GM20000 (cell line): Measurements from ENCODE around the gene NASP.

Experiments used
- DNase-seq: peaks from one replicate; pipeline ENCODE4 v3.0.0; 2012; ENCODE audit warnings: low spot score
- CTCF ChIP-seq: IDR thresholded peaks from 2 replicates; pipeline ENCODE4 v1.5.1; 2012; ENCODE audit warnings: mild to moderate bottlenecking, control low read depth; ENCODE audit errors: extremely low read depth, missing control alignments

NASP gene

GRCh38 chr1:45544530-45544929 is 39.3 kb upstream of the NASP start:
- TF ChIP-seq CTCF, result no peak
- no peak for DNase-seq

GRCh38 chr1:45545019-45545493 is 38.8 kb upstream of the NASP start:
- peak; percentile 46 for DNase-seq
- TF ChIP-seq CTCF, result no peak

GRCh38 chr1:45545553-45546310 is 38.1 kb upstream of the NASP start:
- no peak for DNase-seq
- TF ChIP-seq CTCF, result no peak

- no peak for TF ChIP-seq CTCF
- peak; percentile 86 for DNase-seq
Measured at GRCh38 chr1:45550401-45551351, 33.2 kb upstream of the NASP start, which contains the start of gene AKR1A1. AKR1A1 (plus strand) TSS chr1:45550826; CDS start chr1:45561795, 10,969 bp downstream.

- no peak for TF ChIP-seq CTCF
- DNase-seq, result no peak
Measured at GRCh38 chr1:45551684-45552083, 32.2 kb upstream of the NASP start.

GRCh38 chr1:45552331-45552730 is 31.5 kb upstream of the NASP start:
- DNase-seq, result no peak
- no peak for TF ChIP-seq CTCF

- no peak for TF ChIP-seq CTCF
- no peak for DNase-seq
Measured at GRCh38 chr1:45554198-45554597, 29.6 kb upstream of the NASP start.
